HL-60 (cell line): Measurements from ENCODE around the gene VPS13D.

Experiments
- DNase-seq, 2 experiments: peaks; one replicate each; pipeline ENCODE4 v3.0.0-alpha.2; 2010 to 2020; ENCODE audit warnings: low read depth in 1 of 2, low spot score in 1 of 2
- H3K27ac ChIP-seq: fragments of 250-450 bp; sonication (Bioruptor Pico); replicated peaks from 2 replicates; pipeline ENCODE4 v1.5.1; 2020; ENCODE audit warnings: mild to moderate bottlenecking, moderate library complexity
- H3K27me3 ChIP-seq: fragments of 250-450 bp; sonication (Bioruptor Pico); 2 replicates; pipeline ENCODE4 v1.5.1; 2021; ENCODE audit warnings: mild to moderate bottlenecking, moderate library complexity; ENCODE audit not compliant: insufficient read depth, poor library complexity, severe bottlenecking
- H3K4me3 ChIP-seq: replicated peaks from 2 replicates; pipeline ENCODE4 v1.5.1; 2011; ENCODE audit warnings: mild to moderate bottlenecking, control low read depth, low read length; ENCODE audit not compliant: insufficient read depth
- CTCF ChIP-seq: IDR thresholded peaks from one replicate; pipeline ENCODE4 v1.5.1; 2011; ENCODE audit warnings: low read length, control low read depth, inconsistent platforms; ENCODE audit not compliant: insufficient read depth
- GABPA ChIP-seq: IDR thresholded peaks from 2 replicates; pipeline ENCODE4 v1.6.1; 2012; ENCODE audit warnings: low read depth
- POLR2AphosphoS5 ChIP-seq: IDR thresholded peaks from 2 replicates; pipeline ENCODE4 v1.6.1; 2012; ENCODE audit warnings: low read depth
- REST ChIP-seq: IDR thresholded peaks from 2 replicates; pipeline ENCODE4 v1.6.1; 2012; ENCODE audit warnings: low read depth; ENCODE audit not compliant: insufficient replicate concordance
- SPI1 ChIP-seq: IDR thresholded peaks from 2 replicates; pipeline ENCODE4 v1.6.1; 2012; ENCODE audit warnings: low read depth, mild to moderate bottlenecking, borderline replicate concordance

VPS13D gene

GRCh38 chr1:12472156-12472797 lies 242.4 kb downstream of the VPS13D start:
- no peak overlapping the region for H3K27ac ChIP-seq
- DNase-seq, result no peak
- no peak overlapping the region for H3K4me3 ChIP-seq
- TF ChIP-seq GABPA (no peak), CTCF (no peak), SPI1 (no peak), REST (no peak), POLR2AphosphoS5 (no peak)
- no peaks in the 10 kb centered on the region for H3K27me3 ChIP-seq

GRCh38 chr1:12472798-12473551 lies 243.1 kb downstream of the VPS13D start:
- Histone ChIP-seq H3K27ac (no peak overlapping the region; the same call in 1 of the 2 replicates), H3K4me3 (no peak overlapping the region)
- TF ChIP-seq POLR2AphosphoS5, result no peak
- no peak for TF ChIP-seq REST
- TF ChIP-seq GABPA, result no peak
- TF ChIP-seq SPI1, result no peak
- TF ChIP-seq CTCF, result no peak

GRCh38 chr1:12473596-12474362 lies 243.9 kb downstream of the VPS13D start:
- TF ChIP-seq CTCF (no peak), SPI1 (no peak), REST (no peak), POLR2AphosphoS5 (no peak), GABPA (no peak)
- no peak overlapping the region for H3K4me3 ChIP-seq
- H3K27me3 ChIP-seq, result no peaks in the 10 kb centered on the region
- H3K27ac ChIP-seq, result no peak overlapping the region; the same call in 1 of the 2 replicates
- no peak for DNase-seq

More at GRCh38 chr1:12472798-12473551, 243.1 kb downstream of the VPS13D start:
- no peaks in the 10 kb centered on the region for H3K27me3 ChIP-seq
- peak in 1 of 2 experiments; percentile 23 for DNase-seq
